Mucosa of gallbladder (tissue), 1 donor: ENCODE measurements around the gene LDLRAD3. TPM values are rescaled to one million over a fixed set of nuclear protein-coding genes. Genes with fewer than 3 reads are reported as not detected.

Experiments
- DNase-seq: peaks from one replicate; pipeline ENCODE4 v3.0.0-alpha.2; 2020; ENCODE audit warnings: low spot score
- total RNA-seq: library from RNA; stranded (reverse); gene quantifications from one replicate; pipeline ENCODE4 v1.2.1, GENCODE V29; 2021
- donor health status: DM: no; HTN: no; CAD: no.

The LDLRAD3 gene
- total RNA-seq, 1 donor from 2014 or later = 5.0 TPM

DNA sequence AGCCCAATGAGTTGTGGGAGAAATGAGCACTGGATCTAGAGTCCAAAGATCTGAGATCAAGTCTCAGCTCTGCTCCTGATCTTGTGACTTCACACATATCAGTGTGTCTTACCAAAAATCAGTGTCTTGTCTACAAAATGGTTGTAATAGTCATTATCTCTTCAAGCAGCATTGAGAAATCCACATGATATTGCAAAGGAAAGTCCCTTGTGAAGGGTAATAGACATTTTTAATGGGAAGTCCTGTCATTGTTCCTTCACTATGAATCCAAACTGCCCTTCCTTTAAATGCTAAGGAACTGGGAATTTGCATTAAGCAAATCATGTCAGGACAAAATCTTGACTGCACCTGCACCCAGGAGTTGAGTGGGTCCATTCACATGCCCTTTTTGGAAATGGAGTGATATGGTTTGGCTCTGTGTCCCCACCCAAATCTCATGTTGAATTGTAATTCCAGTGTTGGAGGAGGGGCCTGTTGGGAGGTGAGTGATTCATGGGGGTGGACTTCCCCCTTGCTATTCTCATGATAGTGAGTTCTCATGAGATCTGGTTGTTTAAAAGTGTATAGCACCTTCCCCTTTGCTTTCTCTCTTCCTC lies 294.3 kb downstream of the LDLRAD3 start:
- no peak for DNase-seq

DNA sequence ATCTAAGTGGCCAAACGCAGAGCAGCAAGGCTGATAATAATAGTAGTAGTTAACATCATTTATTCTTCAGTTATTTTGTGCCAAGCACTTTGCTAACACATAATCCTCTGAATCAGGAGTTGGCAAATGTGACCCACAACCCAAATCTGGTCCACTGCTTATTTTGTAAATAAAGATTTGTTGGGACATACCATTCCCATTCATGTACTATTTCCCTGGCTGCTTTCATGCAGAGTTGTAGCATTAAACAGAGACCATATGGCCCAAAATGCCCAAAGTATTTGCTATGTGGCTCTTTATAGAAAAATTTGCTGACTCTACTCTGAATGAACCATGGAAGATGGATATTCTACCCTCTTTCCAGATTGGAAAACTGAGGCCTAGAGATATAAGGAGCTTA lies 295.0 kb downstream of the LDLRAD3 start:
- no peak for DNase-seq

DNA sequence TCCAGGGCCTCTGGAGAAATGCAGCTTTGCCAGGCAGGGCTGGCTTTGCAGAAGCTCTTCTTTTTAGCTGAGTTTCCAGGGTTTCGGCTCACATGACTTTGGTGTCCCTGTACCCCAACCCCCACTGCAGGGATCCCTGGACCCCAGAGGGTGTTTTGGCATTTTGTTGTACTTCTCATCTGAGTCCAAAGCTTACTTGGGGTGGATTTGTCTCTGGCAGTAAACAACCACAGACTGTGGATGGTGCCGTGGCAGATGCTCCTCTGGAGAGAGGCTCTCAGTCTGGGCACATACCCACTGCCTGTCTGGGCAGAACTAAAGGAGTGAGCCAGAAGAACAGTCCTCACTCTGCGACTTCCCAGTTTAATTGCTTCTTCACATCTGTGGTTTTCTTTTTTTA lies 295.8 kb downstream of the LDLRAD3 start:
- no peak for DNase-seq

DNA sequence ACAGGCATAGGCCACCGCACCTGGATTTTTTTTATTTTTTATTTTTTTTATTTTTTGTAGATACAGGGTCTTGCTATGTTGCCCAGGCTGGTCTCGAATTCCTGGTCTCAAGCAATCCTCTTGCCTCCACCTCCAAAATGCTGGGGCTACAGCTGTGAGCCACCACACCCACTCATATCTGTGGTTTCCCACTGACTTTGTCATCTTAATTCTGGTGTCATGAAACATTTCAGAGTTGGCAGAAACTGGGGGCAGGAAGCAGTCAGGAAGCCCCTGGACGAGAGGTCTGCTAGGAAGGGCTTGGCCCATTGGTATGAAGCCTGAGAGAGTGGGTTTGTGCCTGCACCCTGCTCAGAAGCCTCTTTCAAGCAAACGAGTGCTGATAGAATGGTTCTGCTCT lies 296.3 kb downstream of the LDLRAD3 start:
- no peak for DNase-seq

DNA sequence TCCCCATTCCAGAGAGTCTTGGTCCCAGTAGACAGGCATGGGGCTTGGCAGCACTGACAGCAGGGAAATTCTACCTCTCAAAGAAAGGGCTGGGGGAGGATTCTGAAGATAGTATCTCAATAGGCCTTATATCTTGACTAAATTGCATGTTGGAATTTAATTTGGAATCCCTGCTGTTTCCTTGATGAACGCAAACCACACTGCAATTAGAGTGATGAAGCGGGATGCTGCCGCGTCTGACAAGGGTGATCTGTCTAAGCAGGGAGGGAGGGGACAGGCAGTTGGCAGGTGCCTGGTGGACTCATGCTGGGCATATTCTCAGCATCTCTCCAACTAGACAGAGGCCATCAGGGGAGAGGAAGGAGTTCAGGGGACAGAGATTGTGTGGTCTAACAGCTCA lies 296.9 kb downstream of the LDLRAD3 start:
- no peak for DNase-seq

DNA sequence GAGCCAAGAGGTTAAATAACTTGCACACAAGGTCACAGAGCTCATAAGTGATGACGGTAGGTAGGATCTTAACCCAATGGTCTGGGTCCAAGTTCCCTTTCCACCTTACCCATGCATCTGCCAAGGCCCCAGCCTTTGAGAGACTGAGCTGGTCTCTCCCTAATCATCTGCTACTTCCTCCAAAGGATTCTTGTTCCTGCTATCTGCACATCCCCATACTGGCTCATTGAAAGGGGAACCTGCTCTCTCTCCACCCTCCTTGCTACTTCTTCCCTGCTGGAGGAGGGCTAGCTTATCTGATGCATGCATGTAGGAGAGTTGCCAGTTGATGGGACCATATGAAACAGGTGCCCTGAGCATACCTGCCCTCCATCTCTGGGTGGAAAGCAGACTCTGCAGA lies 297.6 kb downstream of the LDLRAD3 start:
- no peak for DNase-seq

DNA sequence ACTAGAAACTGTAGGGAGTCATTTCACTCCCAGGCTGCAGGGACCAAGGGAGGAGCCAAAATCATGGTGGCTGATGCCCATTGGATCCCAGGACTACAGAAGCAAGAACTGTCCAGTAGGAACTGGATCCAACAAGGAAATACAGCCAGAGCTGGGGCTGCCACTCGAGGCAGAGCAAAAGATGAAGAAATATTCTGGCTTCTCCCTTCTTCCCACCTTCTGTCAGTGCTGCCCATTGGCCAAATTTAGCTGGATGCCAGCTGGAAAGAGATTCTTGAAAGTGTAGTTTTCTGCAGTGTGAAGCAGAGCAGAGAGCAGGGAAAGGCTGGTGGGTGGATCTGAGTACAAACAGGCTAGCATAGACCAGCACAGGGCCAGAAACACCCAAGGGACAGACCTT lies 299.8 kb downstream of the LDLRAD3 start:
- no peak for DNase-seq

DNA sequence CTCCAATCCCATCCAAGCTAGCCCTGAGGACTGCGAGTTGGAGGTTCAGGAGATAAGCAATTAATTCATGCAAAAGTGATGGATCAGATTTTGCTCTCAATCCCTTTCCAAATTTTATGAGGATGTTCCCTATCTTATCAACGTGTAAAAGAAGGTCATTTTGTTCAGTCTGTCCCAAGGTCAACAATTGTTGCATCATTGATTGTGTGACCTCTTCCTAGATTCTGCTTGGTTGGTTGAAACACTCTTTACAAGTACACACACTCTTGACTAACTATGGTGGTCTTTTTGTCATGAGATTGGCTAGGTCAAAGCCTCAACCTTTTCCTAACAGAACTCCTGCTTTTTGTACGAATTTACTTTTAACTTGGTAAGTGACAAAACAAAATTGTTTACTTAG lies 303.6 kb downstream of the LDLRAD3 start:
- DNase-seq = no peak

DNA sequence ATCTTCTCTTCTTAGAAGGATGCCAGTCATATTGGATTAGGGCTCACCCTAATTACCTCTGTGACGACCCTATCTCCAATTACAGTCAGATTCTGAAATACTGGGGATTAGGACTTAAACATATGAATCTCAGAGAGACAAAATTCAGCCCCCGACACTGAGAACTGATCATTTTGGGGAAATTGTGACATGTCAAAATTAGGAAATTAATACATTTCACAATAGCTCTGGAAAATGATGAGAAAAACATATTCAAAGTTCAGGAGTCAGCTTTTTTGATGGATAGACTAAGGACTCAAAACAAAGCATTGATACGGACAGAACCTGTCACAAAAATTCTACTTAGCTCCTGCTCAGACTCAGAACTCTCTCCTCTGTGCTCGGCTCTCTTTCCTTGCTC lies 304.6 kb downstream of the LDLRAD3 start:
- no peak for DNase-seq

DNA sequence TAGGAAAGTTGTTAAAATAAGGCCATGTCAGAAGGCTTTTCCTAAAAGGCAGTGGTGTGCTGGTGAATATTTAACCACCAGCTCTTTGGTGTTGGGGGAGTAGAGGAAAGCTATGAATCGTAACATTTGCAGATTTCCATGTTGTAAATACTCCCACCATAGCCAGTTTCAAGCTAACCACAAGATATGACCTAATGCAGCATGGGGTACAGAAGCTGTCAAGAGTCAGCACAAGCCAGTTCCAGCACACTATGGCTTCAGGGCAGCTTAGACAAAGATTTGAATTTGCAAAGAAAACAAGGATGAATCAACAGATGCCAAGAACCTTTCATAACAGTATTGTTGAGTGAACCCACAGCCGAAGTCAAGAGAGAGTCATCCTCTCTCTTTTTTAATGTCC lies 305.4 kb downstream of the LDLRAD3 start:
- DNase-seq = no peak

DNA sequence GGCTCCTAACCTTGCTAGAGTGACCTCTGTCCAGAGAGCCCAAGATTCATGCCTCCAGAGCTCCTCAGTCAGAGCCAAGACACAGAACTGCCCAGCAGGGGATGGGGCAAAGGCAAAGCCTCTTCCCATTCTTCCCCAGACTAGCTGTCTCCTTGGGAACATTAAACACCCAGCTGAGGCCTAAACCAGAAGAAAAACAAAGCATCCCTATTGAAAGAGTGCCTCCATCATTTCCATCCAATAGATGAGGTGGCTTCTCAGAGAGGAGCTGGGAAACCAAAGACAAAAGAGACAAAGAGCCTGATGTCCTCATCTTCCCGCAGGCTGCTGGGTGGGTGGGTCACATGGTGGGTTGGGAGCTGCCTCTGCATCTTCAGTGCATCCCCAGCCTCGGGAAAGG lies 308.0 kb downstream of the LDLRAD3 start:
- DNase-seq = no peak

DNA sequence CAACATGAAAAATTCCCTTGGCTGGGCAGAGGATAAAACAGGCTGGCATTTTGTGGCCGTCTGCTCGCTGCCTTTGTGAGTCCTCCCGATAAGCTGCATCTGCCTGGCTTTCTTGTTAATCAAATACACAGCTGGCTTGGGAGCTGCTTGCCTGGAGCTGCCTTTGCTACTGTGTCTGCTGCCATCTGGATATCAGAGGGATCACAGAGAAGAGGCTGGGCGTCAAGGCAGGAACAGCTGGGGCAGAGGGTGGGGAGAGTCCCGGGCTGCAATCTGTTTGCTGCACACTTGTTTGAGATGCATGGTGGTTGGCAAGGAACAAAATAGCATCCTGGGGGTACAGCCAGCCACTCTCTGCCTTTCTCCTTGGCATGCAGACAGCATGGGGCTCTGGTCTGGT lies 309.4 kb downstream of the LDLRAD3 start:
- no peak for DNase-seq

DNA sequence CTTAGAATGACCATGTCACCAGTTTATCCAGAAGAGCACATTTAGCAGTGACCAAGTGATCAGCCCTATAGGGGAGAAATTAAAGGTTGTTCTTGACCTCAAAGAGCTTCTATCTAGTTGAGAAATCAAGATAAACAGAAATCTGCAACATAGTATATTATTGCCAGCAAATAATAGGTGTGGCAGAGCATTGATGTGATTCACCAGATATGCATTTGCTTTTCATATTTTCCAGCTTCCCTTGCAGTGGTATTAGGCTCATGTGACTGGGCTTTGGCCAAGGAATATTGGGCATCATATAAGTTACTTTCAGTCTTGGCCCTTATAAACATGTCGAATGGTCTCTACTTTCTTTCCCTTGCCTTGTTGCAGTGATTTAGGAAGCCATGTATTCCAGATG lies 310.9 kb downstream of the LDLRAD3 start:
- no peak for DNase-seq

DNA sequence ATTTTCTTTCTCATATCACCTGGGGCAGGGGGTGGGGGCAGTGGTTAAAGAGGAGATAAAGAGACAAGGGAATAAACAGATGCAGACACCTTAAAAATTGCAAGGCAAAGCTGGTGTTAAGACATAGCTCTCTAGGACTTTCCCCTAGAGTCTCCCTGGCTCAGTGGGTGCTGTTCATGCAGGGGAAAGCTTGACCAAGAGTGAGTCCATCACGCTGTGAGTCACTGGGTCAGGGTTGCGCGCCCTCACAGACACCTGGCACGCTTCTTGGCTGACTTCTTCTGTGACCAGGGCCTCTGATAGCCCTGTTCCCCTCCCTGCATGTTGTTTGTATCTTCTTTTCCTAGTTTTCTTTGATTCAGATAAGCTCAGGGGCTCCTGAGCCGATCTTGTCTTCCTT lies 313.5 kb downstream of the LDLRAD3 start:
- DNase-seq = no peak

DNA sequence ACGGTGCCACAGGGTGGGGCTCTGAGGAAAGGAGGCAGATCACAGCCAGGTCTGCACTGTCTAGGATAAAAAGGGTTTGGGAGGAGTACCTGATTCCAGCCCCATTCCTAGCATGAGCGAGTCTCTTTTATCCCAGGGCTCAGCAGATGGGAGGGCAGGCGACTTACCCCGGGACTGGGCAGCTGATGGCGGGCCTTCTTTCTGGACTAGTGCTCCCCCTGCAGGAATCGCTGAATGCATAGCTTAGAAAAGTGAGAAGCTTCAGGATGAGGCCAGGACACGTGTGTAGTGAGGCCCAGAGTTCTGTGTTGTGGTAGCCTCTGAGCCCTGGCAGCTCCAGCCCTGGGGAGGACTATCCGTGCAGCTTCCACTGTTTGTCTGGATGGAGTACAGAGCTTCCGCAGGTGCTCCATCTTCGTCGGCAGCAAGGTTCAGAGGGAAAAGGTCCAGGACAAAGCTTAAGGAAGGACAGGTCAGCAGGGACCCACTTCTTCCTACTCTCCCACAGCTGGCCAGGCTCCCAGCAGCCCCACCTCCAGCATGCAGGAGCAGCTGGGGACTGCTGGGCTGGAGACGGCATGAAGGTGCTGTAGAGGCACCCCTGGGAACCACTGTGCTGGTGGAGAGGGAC lies 315.0 kb downstream of the LDLRAD3 start:
- DNase-seq = peak; percentile 40

DNA sequence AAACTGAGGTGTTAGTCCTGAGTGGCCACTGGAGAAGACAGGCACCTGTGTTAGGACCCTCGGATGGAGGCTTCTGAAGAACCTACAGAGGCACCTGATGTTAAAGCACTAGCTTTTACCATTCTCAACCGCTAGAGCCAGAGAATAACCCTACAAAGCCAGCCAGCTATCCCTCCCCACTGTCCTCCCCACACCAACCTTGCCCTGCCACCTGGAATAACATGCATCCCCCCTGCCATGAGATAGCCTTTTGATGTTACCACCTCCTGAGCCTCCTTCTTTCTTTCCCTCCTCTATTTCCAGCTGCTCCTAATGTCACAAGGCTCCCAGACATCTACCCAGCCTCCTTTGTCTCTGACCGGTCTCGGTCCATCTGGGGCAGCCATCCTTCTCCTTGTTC lies 317.2 kb downstream of the LDLRAD3 start:
- no peak for DNase-seq

DNA sequence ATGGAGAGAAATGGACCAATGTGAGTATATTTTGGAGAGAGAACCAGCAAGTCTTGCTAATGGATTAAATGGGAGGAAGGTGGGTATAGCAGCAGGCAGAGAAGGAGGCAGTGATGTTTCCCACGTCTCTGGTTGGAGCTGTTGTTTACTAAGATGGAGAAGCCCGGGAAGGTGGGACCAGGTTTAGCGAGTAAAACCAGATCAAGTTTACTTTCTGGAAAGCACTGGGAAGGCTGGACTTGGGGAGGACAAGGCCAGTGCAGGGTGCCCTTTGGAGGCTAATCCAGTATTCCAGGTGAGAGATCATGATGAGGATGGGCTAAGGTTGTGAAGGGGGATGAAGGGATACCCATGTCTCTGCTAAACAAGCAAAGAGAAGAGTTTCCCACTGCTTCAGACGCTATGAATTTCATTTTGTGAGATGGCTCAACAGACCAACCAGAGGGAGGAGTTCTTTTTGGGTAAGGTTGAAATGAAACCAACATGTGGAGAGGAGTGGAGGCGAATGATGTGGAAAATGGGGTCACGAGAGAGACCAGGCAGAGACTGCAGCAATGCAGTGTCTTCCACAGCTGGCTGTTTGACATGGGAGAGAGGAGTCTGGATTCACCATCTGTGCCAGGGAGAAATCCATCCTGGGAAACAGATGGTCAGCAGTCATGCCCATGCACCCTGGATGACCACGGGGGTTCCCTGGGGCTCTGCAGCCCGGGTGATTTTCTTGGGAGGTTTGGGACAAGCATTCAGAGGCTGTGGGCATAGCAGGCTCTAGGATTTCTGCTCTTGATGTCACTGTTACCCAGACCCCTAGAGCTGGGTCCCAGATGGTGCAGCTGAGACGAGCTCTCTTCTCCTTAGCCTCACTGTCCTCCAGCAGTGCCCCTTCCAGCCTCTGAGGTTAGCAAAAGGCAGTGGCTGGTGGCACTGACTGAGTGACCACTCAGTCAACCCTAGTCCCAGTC lies 320.4 kb downstream of the LDLRAD3 start:
- DNase-seq = no peak

DNA sequence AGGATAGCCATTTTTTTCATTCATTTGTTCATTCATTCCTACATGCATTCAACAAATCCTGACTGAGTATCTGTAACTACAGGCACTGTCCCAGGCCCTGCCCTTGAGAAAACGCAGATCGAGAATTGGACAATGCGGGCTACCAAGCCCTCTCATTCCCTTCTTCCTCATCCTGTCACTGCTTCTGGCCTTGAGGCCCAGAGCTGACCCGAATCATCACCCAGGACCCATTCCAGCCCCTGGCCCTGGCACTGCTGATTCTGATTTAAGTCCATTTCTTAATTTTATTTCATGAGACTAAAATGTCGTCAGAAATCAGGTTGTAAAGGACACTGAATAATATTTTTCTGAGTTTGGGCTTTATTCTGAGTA lies 321.1 kb downstream of the LDLRAD3 start:
- DNase-seq = no peak

DNA sequence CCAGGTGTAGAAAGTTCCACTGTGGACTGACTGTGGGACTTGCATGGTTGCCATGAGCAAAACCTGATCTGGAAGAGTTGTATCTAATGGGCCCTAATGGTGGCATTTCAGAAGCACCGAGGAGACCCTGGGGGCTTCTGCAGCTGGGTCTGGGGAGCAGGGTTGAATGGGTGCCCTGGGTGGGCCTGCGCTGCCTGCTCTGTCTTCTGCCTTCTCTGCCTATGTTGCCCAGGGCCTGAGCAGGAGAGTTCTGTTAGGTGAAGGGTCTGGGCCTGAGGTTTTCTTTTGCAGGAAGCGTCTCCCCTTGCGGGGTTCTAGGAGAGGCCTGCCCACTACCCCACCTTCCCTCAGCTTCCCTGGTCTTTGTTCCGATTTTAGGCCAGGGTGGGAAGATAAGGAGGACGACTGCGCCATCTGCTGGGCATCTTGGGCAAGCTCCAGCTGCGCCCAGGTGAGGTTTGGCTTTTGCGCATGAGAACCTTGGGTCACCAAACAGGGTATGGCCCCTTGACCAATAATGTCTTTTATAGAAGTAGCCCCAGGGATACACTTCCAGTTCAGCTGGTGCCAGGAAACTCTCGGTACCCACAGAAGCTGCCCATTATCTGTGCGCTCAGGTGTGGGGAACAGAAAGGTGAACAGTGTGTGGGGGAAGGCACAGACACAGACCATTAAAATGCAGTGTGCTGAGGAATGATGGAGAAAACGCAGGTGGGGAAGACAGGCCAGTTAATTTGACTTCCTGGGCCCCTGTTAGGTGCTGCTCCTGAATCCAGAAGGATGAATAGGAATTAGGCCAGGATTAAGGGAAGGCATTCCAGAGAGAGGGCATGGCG lies 322.1 kb downstream of the LDLRAD3 start:
- DNase-seq = peak; percentile 42

DNA sequence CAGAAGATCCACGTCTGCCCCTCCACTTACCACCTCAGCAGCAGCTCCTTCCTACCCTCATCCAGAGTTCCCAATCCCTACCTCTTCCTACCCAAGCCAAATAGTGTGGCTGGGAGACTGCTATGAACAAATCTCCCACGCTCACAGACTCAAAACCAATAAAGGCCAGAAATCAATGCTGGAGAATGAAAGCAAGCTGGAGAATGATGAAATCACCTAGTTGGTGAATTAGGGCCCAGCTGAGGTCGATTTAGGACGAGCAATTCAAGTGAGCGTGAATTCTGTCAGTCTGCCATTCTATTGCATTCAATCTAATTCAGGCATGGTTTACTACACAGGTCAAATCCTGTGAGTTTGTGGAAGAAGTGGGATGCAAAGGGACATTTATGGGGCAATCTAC lies 322.9 kb downstream of the LDLRAD3 start:
- no peak for DNase-seq

DNA sequence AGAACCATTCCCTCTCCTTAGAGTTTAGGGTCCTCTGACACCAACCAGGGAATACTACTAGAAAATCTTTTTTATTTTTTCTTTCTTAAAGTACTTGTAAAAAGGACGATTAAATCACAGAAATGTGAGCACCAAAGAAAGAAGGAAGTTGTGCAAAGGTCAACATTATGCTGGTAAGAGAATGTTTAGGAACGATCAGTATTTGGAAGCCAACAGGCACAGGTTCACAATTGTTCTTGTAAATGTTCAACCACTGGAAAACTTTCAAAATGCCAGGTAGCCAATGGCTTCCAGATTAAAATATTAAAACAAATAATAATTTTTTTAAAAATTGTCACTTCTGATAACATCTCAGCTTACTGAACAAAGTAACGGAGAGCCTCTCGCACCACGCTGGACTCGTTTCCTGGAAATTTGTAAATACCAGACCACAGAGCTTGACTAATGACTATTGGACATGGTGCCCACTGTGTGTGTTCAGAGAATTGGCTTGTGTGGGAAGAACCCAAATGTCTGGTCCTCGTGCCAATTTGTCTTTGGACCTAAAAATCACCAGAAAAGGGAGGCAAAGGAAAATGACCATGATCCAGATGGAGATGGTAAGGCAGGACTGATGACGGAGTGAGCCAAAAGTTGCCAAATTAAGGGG lies 324.6 kb downstream of the LDLRAD3 start:
- no peak for DNase-seq

DNA sequence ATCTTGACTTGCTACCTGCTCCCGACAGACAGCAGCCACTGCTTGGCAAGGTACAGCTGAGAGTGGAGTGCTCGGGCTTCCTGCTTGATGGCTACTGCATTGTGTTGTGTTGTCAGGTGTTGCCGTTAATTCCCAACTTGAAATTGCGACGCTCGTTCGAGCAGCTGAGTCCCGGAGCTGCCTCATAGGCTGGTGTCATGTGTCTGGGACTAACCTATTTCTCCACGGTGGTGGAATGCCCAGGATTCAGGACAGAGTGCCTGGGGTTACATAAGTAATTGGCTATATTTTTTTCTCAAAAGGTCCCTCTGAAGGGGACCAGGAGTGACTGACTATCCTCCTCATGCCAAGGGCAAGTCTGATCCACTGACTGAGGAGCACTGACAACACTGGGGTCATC lies 326.8 kb downstream of the LDLRAD3 start:
- no peak for DNase-seq
